Inferior parietal cortex (tissue), 1 donor: ENCODE data around the gene RHBDD1.

Experiments used
- DNase-seq: peaks from one replicate; pipeline ENCODE4 v3.0.0-alpha.2; 2016; ENCODE audit errors: extremely low spot score

Gene RHBDD1

DNA sequence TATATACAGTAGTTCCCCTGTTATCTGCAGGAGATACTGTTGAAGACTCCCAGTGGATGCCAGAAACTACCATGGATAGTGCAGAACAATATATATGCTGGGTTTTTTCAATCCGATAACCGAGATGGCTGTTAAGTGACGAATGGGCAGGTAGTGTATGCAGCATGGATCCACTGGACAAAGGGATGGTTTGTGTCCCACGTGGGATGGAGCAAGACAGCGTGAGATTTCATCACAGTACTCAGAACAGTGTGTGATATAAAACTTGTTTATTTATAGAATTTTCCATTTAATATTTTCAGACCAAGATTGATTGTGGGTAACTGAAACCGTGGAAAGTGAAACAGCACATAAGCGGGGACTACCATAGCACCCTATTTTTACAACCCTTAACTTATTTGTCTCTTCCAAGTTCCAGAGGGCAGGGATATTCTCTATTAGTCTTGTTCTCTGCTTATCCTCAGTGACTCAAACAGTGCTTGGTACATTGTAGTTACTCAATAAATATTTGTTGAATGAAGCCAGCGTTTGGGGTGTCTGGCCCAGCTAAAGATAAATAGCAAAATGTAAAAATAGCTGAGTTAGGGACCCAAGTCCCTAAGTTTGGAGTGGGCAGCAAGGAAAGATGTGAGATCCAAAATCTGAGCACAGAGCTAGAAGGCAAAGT, 50.0 kb downstream of the RHBDD1 start:
- DNase-seq = no peak

DNA sequence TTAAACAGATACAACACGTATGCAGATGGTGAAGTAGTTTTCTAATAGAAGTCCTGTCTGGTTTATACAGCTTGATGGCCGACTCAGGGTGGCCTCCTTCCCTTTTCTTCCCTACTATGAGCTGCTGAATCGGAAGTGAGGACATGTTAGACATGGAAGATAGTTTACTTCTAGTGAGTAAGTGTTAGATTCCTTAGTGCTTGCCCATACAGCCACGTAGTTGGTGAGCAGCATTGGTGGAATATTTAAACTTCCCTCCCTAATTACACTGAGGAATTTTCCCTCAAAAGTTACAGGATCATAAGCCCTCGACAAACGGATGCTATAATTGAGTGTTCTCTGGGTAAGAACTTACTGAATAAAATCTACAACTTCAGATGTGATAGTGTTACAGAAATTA, 52.1 kb downstream of the RHBDD1 start:
- DNase-seq = no peak

DNA sequence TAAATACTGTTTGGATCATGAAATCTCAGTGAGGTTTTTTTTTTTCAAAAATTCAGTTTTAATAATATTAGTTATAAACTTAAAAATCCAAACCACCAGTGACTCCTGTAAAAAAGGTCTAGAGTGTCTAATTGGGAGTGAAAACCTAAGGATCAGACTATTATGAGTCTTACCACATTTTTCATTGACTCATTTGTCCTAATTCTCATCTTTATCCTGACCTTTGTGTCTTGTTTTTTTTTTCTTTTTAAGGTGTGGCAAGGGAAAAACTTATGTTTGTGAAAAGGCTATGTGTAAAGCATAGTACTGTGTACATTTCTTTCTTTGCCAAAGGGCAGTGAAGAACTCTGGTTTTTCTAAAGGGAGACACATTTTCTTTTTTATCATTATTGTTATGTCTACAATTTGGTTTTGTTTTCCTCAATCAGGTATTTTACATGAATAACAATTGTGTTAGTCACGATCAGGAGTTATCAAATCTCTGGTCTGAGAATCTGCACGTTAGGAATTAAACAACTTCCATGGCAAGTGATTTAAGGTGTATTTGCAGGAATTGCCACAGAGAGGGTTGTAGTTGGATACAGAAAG, 52.6 kb downstream of the RHBDD1 start:
- no peak for DNase-seq

DNA sequence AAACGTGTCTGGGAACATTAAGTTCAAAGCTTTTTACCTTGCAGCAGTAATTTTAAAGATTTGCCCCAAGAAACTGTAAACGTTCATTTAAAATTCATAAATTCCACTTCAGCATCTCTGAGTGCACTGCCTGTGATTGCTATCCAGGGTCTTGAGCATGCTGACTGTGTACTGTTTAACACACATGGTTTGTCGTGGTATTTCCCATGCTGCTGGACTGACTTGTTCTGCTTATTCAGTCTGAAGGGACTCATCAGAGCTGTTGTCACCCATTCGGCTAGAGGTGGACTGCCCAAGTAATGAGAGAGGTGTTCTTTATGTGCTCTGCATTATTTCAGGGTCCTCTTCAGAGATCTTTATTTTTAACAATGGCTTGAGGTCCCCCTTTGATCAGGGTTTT, 53.1 kb downstream of the RHBDD1 start:
- no peak for DNase-seq

DNA sequence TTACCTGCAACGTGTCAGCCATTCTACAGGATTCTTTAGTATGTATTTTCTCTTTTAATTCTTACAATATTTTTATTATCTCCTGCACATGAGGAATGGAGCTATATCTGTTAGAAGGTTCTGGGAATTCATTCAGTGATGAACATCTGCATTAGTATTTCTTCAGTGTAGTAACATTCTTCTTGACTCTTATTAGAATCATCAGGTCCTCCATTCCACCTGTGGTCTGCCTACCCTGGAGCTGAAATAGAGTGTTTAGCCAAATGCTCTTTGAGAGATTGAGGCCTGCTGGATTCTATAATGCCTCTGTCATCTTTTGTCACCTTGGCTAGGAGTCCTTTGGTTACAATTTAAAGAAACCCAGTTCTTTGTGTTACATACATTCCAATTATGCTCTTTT, 54.4 kb downstream of the RHBDD1 start:
- DNase-seq = no peak

DNA sequence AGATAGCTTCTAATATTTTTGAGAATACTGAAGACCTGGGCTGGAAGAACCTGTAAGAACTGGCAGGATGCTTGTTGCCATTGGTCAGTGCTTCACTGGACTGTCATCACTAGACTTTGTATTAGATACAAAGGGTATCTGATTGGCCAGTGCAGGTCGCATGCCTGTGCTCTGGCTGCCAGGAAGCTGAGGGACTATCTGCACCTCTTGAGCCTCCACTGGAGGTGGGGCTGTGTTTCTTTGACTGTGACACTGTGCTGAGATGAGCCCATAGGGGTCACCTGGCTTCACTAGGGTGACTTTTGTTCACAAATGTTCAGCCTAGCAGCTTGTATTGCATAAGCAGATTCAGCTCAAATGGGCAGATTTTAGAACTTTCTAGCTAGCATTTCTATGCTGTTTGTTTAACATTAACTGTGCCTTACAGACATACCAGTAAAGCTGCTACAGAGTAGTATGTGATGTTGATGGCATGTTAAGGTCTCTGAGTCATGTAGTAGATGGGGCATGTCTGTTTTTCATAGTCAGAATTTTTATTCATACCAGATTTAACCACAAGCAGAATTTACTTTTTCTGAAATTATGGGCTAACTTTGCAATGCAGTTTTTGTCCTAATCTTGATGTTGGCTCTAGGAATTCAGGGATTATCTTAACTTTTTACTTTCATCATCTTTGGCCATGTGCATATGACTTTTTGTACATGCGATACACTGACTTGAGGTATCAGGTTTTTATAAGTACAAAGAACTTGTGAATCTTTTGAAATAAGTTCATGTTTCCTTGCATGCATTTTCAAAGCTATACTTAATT, 56.1 kb downstream of the RHBDD1 start:
- DNase-seq = no peak

DNA sequence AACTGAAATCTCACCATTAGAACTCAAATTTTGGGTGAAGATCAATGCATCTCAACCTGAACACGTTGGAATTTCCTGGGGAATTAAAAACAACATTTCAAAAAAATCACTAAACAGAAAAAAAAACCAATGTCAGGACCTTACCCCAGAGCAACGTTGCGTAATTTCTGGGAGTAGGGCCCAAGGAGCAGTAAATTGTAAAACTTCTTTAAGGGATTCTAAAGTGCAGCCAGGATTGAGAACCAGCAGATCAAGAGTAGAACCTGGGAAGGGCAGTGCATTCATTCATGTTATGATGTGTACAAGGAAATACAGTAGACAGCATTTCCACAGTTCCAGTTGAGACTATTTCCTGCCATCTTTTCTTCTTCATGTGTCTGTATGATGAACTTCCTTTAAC, 56.9 kb downstream of the RHBDD1 start:
- no peak for DNase-seq

DNA sequence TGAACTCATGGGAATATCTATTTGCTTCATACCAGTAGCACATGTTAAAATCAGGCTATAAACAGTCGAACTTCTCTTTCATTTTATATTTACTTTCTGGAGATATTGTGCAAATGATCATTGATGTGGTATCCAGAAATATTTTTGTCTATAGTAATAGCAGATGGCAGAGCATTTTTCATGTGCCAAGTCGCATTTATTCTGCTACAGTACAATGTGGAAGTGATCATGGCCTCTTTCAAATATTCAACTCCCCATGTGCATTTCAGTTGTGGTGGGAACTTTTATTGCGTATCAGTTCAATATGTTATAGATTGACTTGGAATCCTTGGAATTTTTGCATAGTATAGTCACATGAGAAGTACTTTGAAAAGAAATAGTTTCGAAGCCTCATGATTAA, 57.4 kb downstream of the RHBDD1 start:
- no peak for DNase-seq

DNA sequence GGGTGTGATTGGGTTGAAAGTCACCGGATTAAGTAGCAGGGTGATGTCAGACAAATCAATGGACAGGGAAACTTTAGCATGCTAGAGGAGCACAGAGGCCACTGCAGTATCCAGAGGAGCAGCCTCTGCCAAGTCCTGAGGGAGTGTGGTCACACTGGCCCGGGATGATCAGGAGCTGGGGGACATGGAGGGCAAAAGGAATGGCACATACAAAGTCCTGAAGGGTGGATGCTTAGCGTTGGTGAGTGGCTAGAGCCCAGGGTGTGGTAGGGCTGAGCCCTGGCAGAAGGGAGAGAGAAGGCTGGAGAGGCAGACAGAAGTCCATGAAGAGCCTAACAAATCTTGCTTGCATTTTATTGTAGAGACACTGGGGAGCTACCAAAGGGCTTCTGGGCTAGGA, 58.9 kb downstream of the RHBDD1 start:
- DNase-seq = no peak

DNA sequence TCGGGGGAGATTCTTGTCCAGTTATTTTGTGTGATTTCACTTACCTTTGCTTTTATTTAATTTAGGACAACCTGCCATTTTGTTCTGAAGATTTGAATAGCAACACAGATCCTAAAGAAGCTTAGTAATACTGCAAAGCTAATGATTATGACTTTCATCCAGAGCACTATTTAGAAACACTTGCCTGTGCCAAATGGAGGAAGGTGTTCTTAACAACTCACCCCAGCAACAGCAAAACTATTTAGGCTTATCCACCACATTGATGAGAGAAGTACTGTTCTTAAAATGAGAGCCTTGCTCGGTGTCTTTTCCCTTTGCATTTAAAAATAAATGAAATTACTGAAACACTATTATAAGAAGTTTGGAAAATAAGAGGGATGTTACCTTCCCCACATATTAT, 59.7 kb downstream of the RHBDD1 start:
- DNase-seq = no peak

DNA sequence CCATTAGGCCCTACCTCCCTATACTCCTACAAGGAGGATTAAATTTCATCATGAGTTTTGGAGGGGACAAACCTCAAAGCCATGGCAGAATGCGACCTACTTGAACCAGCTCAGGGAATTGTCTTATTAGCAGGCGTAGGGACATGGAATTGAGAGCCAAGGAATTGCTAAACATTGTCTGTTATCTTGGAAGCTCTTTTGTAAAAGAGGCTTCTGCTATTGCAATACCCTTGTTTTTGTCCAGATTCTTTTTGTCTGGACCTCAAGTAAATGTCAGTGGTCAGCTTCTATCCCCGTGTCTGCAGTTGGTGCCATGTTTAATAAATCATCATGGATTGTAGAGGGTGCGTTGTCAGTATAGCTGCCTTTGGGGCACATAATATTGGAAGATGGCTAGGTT, 62.3 kb downstream of the RHBDD1 start:
- DNase-seq = no peak

DNA sequence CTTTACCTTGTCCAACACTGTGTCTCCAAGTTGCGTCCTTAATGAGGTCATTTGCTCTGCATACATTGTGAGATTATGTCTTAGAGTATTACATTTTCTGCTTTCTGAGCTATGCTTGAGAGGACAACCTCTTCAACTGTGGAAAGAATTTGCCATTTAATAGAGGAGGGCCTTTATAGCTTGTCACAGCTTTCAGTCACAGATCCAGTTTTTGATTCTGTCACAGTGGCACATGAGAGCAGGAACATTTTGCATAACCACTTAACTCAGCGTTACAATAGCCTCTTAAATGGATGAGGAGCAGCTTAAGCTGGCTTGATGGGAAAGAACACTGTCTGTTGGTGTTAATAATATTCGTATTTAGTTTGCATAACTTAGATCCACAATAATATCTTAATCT, 63.0 kb downstream of the RHBDD1 start:
- DNase-seq = no peak

DNA sequence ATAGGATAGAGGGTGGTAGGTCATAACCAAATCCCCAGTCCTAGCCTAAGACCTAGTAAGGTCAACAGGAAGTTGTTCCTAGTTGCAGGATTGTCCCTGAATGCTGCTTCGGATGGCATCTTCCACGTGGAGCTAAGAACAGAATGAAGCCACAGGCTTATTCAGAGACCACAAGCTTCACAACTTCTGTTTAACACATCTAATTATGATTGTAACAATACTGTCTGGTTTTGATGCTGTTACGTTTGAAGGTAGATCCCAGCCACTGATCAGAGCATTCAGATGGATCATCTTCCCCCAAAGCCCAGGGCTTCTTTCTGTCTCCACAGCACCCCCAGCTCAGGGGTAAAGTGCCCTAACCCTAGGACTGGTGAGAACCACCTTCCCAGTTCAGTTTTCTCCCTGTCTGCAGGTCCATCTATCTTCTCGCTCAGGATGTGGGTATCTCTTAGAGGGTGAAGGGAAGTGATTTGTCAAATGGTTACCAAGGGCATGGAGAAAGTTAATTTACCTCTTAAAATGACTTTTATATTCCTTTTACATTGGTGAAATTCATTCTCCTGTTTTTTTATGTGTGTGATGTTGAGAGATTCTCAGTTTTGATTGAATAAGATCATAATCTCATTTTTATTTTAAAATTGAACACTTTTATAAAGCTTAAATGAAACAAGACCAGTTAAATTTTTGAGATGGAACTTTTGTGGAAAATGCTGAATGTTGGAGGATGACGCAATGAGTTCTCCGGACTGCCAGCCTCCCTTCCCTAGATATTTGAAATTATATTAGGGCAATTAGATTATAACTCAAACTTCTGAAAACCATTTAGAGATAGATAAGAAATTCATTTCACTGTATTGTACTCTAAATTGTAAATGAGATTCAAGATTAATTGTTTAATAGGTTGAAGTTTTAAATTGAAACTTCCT, 66.5 kb downstream of the RHBDD1 start:
- DNase-seq = no peak

DNA sequence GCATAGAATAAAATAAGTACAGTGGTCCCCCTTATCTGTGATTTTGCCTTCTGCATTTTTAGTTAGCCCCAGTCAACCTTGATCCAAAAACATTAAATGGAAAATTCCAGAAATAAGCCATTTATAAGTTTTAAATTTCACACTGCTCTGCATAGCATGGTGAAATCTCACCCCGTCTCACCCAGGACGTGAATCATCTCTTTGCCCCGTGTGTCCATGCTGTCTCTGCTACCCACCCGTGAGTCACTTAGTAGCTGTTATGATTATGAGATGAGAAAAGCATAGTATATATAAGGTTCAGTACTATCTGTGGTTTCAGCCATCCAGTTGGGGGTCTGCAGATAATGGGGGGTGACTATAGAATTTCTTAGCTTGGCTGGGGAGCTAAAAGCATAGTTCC, 67.3 kb downstream of the RHBDD1 start:
- no peak for DNase-seq

DNA sequence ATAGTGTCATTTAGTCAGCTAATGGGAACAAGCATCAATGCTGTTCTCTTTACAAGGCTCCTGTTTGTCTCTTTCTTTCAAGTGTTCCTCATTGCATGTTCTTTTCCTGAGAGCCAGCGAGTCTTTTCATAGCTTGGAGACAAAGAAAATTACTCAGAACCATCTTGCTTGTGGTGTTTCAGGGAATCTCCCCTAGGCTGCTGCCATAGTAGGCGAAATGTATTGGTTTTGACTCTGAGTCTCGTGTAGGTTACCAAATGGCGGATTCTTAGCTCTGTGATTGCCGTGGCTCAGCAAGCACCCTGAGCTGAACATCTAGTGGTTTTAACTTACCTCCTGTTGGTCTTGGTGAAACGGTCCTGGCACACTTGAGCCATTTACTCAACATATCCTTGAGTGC, 68.7 kb downstream of the RHBDD1 start:
- no peak for DNase-seq

DNA sequence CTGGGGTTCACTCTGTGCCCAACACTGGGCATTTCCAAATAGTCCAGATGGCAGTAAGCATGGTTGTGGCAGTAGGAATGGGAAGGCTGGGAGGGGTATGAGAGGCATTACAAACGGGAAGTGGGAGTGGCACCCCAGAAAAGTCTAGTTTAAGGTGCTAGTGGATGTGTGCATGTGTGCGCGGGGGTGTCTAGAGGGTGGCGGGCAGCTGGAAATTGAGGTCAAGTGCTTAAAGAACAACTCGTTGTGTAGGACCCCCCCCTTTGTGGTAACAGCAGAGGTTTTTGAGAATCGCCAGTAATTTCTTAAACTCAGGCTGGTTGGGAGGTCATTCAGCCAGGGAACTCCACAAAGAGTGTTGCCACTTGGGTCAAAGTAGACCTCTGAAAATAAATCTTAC, 69.9 kb downstream of the RHBDD1 start:
- no peak for DNase-seq

DNA sequence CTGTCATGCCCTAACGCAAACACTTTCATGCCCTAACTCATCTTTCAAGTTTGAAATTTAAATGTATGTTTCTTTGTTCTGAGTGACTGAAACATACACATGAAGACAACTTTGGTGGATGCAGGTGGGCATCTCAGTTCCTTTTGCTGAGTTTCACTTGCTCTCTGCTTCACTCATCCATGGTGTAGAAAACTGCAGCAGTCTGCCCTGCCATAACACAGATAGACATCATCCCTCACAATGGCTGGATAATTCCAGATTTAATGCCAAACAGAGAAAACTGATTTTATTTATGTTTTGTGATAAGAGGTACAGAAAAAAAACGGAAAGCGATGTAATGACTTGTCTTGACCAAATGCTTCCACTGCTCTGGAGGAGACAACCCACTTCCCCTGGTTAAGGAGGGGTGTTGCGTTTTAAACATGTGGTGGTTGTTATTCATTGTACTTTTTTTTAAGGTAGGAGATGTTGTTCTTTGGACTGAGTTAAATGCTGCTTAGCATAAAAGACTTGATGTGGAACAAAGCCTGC, 70.4 kb downstream of the RHBDD1 start:
- DNase-seq = no peak

DNA sequence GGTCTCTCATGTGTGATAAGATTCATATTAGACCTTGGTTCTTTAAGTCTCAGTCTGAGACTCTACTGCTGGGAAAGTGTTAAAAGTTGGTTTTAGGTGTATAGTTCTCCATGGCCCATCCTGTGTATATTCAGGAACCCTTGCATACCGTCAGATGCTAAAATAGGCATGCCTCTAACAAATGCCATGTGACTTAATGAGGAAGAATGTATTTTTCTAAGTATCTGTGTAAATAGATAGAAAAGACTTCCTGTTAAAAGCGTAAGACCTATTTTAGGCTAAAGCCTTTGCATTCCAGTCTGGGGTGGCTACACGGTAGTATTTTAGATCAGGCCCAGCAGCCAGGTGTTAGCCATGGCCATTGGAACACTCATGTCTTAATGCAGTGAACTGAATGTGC, 73.3 kb downstream of the RHBDD1 start:
- DNase-seq = no peak

DNA sequence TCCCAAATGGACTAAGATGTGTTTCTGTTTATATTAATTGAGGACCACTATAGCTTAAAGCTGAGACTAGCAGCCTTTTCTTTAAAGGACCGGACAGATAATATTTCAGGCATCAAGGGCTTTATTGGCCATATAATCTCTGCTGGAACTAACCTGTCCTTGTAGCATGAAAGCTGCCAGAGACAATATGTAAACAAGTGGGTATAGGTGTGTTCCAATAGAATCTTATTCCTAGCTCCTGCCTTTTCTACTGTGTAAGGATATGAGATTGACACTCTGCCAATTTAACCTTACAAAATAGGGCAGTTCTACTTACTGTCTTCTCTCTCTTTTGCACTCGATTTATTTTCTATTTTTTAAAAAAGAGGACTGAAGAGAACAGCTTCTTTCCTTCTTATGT, 74.0 kb downstream of the RHBDD1 start:
- DNase-seq = no peak

DNA sequence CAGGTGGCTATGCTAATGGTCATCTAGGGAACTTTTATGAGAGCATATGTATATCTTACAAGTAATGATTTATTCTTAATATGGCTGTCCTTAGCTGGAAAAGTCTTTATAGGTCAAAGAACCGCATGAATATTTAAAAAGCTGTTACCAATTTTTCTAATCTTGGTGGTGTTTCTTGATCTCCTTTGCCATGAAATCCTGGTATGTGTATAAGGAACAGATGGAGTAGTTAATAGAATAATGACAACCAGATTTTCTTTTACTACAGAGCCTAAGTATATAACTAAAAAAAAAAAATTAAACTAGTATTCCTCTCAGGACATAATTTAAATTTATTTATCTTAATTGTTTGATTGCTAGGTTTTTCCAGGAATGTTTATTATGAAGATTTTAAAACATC, 74.5 kb downstream of the RHBDD1 start:
- no peak for DNase-seq

DNA sequence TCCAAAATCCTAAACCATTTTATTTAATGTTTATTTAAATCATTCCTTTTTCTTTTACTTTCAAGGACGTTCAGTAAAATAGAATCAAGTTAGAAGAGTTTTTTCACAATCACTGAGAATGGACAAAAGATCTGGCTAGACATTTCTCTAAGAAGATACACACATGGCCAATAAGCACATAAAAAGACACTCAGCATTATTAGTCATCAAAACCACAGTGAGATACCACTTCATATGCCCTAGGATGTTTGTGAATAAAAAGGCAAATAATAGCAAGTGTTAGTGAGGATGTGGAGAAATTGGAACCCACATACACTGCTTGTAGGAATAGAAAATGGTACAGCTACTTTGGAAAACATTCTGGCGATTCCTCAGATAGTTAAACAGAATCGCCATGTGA, 76.1 kb downstream of the RHBDD1 start:
- DNase-seq = no peak

DNA sequence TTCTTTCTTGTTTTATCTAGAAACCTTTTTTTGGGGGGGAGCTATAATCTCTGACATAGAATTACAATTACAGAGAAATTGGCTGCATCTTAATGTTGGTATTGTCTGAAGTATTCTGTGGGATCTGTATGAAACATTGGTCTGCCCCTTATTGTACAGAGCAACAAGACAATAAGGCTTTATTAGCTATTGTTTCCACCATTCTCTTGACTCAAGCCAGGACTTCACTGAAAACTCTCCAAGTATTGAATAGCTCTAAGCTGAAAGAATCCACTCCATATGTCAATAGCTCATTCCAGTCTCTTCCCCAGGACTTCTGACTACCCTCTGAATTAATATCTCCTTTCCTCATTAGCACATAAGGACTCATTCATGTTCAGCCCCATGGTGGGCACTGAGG, 77.8 kb downstream of the RHBDD1 start:
- DNase-seq = no peak
